ENCODE results near the gene SWI5.

GRCh38 chr9:128310461-128310860, 34.4 kb downstream of the SWI5 start:
- TF ChIP-seq CTCF (IDR thresholded peaks at IDR 0.05) = no peak
- no peak for TF ChIP-seq POLR2A (IDR thresholded peaks at IDR 0.05)
